Measurements from ENCODE around the gene MAPK12. TPM values are rescaled to one million over a fixed set of nuclear protein-coding genes. Genes with fewer than 3 reads are reported as not detected.

The MAPK12 gene
- polyA plus RNA-seq, 1 donor from 2014 or later: 36.7 TPM

DNA sequence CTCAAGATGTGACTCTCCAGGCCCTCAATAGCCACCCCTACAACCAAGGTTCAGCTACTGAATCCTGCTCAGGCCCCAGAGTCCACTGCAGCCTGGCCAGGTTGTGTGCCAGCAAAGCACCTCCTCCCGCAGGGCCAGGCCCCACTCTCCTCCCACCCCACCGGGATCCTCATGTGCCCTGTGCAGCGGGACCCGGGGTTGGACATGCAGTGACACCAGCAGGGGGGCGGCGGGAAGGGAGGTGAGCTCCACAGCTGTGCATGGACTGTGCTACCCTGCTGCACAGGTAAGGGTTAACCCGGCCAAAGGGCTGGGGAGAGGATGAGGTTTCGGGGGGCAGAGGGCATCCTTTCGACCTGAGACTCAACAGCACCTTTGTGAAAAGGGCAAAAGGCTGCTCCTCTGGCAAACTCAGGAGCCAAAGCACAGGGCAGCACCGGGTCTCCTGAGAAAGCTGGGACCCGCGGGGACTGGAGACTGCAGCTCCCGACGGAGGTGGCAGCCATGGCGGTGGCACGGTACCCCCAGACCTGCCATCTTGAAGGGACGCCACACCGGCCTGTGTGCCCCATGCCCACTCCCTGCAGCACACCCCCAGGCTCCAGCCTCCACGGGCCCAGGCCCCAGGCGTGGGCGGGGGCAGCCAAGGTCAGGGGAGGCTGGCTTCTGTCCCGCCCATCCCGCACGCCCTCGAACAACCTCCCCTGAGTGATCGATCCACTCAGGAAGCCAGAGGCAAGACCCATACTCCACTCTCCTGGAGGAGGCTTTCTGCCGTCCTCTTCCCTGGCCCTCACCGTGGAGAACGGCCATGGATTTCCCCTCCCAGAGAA is 35.4 kb upstream of the MAPK12 start:
- TF ChIP-seq SMC3 (conservative IDR thresholded peaks at IDR 0.05; ENCODE audit: poor library complexity) (no peak), MXI1 (conservative IDR thresholded peaks at IDR 0.05; ENCODE audit: poor library complexity, severe bottlenecking) (no peak), EZH2 (IDR thresholded peaks at IDR 0.05; ENCODE audit: borderline replicate concordance, insufficient read depth, low read length, poor library complexity, severe bottlenecking) (no peak)
- TF ChIP-seq, protein P1, sequence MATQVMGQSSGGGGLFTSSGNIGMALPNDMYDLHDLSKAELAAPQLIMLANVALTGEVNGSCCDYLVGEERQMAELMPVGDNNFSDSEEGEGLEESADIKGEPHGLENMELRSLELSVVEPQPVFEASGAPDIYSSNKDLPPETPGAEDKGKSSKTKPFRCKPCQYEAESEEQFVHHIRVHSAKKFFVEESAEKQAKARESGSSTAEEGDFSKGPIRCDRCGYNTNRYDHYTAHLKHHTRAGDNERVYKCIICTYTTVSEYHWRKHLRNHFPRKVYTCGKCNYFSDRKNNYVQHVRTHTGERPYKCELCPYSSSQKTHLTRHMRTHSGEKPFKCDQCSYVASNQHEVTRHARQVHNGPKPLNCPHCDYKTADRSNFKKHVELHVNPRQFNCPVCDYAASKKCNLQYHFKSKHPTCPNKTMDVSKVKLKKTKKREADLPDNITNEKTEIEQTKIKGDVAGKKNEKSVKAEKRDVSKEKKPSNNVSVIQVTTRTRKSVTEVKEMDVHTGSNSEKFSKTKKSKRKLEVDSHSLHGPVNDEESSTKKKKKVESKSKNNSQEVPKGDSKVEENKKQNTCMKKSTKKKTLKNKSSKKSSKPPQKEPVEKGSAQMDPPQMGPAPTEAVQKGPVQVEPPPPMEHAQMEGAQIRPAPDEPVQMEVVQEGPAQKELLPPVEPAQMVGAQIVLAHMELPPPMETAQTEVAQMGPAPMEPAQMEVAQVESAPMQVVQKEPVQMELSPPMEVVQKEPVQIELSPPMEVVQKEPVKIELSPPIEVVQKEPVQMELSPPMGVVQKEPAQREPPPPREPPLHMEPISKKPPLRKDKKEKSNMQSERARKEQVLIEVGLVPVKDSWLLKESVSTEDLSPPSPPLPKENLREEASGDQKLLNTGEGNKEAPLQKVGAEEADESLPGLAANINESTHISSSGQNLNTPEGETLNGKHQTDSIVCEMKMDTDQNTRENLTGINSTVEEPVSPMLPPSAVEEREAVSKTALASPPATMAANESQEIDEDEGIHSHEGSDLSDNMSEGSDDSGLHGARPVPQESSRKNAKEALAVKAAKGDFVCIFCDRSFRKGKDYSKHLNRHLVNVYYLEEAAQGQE (IDR thresholded peaks at IDR 0.05; ENCODE audit: borderline replicate concordance): no peak
- no peak overlapping the region for H3K4me3 ChIP-seq (ENCODE audit: low read length)
- H3K36me3 ChIP-seq (ENCODE audit: insufficient read depth, low read length): no peaks in the 10 kb centered on the region
- no peak overlapping the region for H3K4me2 ChIP-seq (ENCODE audit: low read length)
- peaks cover 12% of the 10 kb centered on the region for H4K20me1 ChIP-seq (ENCODE audit: insufficient read depth)
- no peaks in the 10 kb centered on the region for H3K9me2 ChIP-seq (ENCODE audit: insufficient read depth, low read length)
- no peaks in the 10 kb centered on the region for H3F3A ChIP-seq (ENCODE audit: insufficient read depth, low read length, poor library complexity, severe bottlenecking)
- peaks cover 50% of the 10 kb centered on the region for H3K79me2 ChIP-seq (replicated peaks; ENCODE audit: insufficient read depth, low read length)
- H3K9ac ChIP-seq (ENCODE audit: low read length): no peak overlapping the region
- no peak overlapping the region for H2AFZ ChIP-seq (ENCODE audit: low read depth, low read length)
- no peak overlapping the region for H3K27ac ChIP-seq (ENCODE audit: low read length)
- no peaks in the 10 kb centered on the region for H3K27me3 ChIP-seq (ENCODE audit: insufficient read depth, low read depth, low read length)
- no peaks in the 10 kb centered on the region for H3K9me3 ChIP-seq (ENCODE audit: low read length)

DNA sequence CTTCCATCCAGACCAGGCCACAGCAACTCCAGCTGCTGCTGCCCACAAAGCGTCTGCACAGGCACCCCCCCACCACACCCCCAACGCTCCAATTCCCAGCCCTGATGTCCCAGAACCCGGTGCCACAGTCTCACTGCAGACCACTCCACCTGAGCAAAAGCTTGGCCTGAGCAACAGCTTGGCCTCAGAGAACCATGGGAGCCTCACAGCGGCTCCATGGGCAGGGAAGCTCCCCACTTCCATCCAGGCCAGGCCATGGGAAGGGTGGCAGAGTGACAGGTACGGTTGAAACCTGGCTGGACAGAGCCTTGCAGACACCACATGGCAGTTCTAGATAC is 32.8 kb upstream of the MAPK12 start:
- TF ChIP-seq POLR2AphosphoS5 (IDR thresholded peaks at IDR 0.05) (no peak), TAF1 (IDR thresholded peaks at IDR 0.05; ENCODE audit: low read depth) (no peak), EZH2 (IDR thresholded peaks at IDR 0.05; ENCODE audit: borderline replicate concordance, insufficient read depth, low read length, poor library complexity, severe bottlenecking) (no peak), MXI1 (conservative IDR thresholded peaks at IDR 0.05; ENCODE audit: poor library complexity, severe bottlenecking) (no peak), RAD21 (conservative IDR thresholded peaks at IDR 0.05) (no peak), SMC3 (conservative IDR thresholded peaks at IDR 0.05; ENCODE audit: poor library complexity) (no peak), EP300 (conservative IDR thresholded peaks at IDR 0.05; ENCODE audit: poor library complexity, severe bottlenecking) (no peak)
- TF ChIP-seq, protein P1 (IDR thresholded peaks at IDR 0.05; ENCODE audit: borderline replicate concordance): no peak
- TF ChIP-seq, protein P2, sequence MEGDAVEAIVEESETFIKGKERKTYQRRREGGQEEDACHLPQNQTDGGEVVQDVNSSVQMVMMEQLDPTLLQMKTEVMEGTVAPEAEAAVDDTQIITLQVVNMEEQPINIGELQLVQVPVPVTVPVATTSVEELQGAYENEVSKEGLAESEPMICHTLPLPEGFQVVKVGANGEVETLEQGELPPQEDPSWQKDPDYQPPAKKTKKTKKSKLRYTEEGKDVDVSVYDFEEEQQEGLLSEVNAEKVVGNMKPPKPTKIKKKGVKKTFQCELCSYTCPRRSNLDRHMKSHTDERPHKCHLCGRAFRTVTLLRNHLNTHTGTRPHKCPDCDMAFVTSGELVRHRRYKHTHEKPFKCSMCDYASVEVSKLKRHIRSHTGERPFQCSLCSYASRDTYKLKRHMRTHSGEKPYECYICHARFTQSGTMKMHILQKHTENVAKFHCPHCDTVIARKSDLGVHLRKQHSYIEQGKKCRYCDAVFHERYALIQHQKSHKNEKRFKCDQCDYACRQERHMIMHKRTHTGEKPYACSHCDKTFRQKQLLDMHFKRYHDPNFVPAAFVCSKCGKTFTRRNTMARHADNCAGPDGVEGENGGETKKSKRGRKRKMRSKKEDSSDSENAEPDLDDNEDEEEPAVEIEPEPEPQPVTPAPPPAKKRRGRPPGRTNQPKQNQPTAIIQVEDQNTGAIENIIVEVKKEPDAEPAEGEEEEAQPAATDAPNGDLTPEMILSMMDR (IDR thresholded peaks at IDR 0.05; ENCODE audit: poor library complexity, severe bottlenecking): no peak
- Histone ChIP-seq H3K27me3 (ENCODE audit: insufficient read depth, low read depth, low read length) (no peaks in the 10 kb centered on the region), H3K9me3 (ENCODE audit: low read length) (no peaks in the 10 kb centered on the region), H3K27ac (ENCODE audit: low read length) (no peak overlapping the region), H3K9me2 (ENCODE audit: insufficient read depth, low read length) (no peaks in the 10 kb centered on the region), H3K36me3 (ENCODE audit: insufficient read depth, low read length) (no peaks in the 10 kb centered on the region), H2AFZ (ENCODE audit: low read depth, low read length) (no peak overlapping the region), H3K79me2 (replicated peaks; ENCODE audit: insufficient read depth, low read length) (peaks cover 35% of the 10 kb centered on the region), H3K4me3 (ENCODE audit: low read length) (no peak overlapping the region), H3K4me2 (ENCODE audit: low read length) (no peak overlapping the region), H3K9ac (ENCODE audit: low read length) (no peak overlapping the region), H4K20me1 (ENCODE audit: insufficient read depth) (peaks cover 12% of the 10 kb centered on the region), H3F3A (ENCODE audit: insufficient read depth, low read length, poor library complexity, severe bottlenecking) (no peaks in the 10 kb centered on the region)
